Amniotic epithelial cell (primary cell): Measurements from ENCODE around the gene NECAB2.

Source experiments
- DNase-seq: peaks from one replicate; pipeline ENCODE4 v3.0.0-alpha.2; 2010; ENCODE audit warnings: low read depth

The NECAB2 gene

GRCh38 chr16:84045818-84046470, 77.9 kb downstream of the NECAB2 start:
- DNase-seq, result no peak

- no peak for DNase-seq
Observed at GRCh38 chr16:84047206-84047605, 79.2 kb downstream of the NECAB2 start.

DNA sequence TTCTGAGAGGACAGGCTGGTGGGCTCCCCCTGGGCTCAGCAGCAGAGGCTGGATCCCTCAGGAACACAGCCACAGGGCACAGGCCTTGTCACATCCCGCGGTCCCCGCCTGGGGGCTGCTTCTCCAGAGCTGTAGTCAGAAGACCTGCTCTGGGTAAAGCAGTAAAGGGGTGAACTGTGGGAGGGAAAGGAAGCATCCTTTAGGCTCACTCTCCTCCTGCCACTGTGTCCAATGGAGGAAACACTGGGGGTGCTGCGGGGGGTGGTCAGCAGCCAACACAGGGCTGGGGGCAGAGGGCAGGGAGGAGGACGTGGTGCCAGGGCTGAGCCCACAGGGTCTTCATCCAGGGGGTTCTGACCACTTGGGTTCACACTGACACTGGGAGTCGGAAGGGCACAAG, 79.6 kb downstream of the NECAB2 start:
- no peak for DNase-seq

GRCh38 chr16:84048270-84048669, 80.2 kb downstream of the NECAB2 start:
- no peak for DNase-seq

GRCh38 chr16:84048871-84049270, 80.8 kb downstream of the NECAB2 start:
- DNase-seq, result no peak

DNA sequence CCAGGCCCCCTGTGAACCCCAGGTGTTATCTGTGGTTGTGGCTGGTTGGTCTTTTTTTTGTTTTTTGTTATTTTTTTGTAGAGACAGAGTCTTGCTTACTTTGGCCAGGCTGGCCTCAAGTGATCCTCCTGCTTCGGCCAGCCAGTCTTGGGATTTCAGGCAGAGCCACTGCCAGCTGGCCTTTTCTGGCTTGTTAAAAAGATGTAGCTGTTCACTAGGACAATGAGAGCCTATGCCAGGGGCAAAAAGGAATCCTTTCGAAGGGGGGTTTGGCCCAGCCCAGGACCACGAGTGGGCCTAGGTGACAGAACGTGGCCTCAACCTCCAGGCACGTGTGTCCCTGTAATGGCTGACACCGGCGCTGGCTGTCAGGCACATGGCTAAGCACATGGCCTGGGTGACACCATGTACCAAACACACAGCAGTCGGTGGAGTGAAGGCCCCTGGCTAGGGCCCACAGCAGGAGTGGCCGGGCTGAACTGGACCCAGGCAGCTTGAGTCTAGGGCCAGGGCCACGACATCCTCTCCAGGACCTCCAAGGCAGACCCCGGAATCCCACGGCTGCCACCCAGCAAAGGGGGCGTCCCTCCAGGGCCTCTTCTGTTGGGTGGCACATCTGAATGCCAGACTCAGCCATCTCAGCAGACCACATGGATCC, 81.5 kb downstream of the NECAB2 start:
- no peak for DNase-seq

DNA sequence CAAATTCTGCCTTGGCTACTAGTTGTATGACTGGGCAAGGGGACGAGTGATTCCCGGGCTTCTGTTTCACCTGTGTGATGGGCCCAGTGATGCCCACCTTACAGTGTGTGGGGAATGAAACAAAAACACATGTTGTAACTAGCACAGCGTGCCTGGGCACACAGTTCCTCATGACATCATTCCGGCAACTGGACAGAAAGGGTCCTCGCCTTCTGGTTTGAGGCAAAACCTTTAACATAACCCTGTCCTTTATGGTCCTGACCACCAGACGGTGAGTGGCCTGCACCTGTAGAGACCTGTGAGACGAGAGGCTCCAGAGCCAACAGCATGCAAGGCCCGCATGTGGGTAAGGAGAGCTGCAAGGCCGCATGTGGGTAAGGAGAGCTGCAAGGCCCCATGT, 82.3 kb downstream of the NECAB2 start:
- DNase-seq, result no peak

DNA sequence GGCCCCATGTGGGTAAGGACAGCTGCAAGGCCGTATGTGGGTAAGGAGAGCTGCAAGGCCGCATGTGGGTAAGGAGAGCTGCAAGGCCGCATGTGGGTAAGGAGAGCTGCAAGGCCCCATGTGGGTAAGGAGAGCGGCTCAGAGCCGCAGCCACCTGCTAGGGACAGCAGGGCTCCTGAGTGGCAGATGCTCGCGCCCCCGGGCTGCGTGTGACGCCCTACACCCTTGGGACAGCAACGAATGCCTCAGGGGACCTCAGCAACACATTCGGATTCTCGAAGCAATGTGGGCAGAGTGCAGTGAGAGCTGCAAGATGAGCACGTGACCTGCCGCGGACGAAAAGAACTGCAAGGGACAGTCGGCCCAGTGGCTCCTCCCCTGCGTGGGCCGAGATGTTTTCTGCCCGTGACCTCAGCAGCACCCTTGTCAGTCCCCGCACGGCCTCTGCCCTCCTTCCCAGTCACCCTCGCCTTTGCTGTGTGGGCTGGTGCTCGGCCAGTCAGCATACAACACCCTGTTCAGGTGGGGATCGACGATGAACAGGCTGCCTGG, 84.1 kb downstream of the NECAB2 start:
- no peak for DNase-seq
